ENCODE data around the gene MYO5B. TPM values are rescaled to one million over a fixed set of nuclear protein-coding genes. Genes with fewer than 3 reads are reported as not detected.

Gene MYO5B
- total RNA-seq, 4 donors from 2014 or later = 0.29 to 14.7 (median 1.2) TPM

DNA sequence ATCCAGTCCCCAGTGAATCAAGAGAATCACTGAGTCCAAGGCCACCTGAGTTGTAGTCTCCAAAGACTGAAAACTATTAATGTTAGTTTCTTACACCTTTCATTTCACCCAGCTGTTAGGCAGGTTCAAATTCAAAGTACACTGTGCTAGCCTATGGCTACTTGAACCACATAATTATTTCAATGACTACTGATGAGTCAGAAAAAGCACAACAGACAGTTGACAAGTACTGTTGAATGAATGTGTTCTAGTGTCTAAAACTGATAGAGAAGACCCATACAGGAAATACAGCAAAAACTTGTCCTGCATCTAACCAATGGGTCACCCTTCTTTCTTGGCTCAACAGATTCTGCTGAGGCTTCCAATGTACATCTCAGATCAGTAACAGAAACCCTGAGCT lies 160.9 kb downstream of the MYO5B start:
- no peaks in the 10 kb centered on the region for H3K36me3 ChIP-seq
- no peaks in the 10 kb centered on the region for H3K9me3 ChIP-seq
- intact Hi-C loops (cut with DNase I; ENCODE audit: low total_unique reads) = no loop called here
- DNase-seq = no peak
- no peaks in the 10 kb centered on the region for H3K27me3 ChIP-seq
- TF ChIP-seq POLR2A (IDR thresholded peaks at IDR 0.05) = no peak
- TF ChIP-seq, protein P1, sequence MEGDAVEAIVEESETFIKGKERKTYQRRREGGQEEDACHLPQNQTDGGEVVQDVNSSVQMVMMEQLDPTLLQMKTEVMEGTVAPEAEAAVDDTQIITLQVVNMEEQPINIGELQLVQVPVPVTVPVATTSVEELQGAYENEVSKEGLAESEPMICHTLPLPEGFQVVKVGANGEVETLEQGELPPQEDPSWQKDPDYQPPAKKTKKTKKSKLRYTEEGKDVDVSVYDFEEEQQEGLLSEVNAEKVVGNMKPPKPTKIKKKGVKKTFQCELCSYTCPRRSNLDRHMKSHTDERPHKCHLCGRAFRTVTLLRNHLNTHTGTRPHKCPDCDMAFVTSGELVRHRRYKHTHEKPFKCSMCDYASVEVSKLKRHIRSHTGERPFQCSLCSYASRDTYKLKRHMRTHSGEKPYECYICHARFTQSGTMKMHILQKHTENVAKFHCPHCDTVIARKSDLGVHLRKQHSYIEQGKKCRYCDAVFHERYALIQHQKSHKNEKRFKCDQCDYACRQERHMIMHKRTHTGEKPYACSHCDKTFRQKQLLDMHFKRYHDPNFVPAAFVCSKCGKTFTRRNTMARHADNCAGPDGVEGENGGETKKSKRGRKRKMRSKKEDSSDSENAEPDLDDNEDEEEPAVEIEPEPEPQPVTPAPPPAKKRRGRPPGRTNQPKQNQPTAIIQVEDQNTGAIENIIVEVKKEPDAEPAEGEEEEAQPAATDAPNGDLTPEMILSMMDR (IDR thresholded peaks at IDR 0.05) = no peak
- H3K27ac ChIP-seq = no peak overlapping the region
- H3K4me1 ChIP-seq = no peaks in the 10 kb centered on the region
- H3K4me3 ChIP-seq = no peak overlapping the region

DNA sequence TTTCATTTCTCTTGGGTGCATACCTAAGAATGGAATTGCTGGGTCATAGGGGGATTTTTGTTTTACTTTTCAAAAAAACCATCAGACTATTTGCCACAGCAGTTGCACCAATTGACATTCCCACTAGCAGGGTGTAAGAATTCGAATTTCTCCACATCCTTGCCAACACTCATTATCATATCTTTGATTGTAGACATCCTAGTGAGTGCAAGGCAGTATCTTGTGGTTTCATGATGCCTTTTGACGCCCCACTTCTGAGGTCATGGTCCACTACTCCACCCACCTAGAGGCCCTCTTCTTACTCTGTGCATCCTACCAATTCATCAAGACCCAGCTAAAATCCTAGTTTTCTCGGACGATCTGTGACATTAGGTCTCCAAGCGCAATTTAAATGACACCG lies 161.9 kb downstream of the MYO5B start:
- H3K4me3 ChIP-seq = no peak overlapping the region
- no peaks in the 10 kb centered on the region for H3K4me1 ChIP-seq
- no peaks in the 10 kb centered on the region for H3K27me3 ChIP-seq
- H3K27ac ChIP-seq = no peak overlapping the region
- H3K36me3 ChIP-seq = no peaks in the 10 kb centered on the region
- DNase-seq = no peak
- intact Hi-C loops (cut with DNase I; ENCODE audit: low total_unique reads) = no loop called here
- no peak for TF ChIP-seq POLR2A (IDR thresholded peaks at IDR 0.05)
- TF ChIP-seq, protein P1 (IDR thresholded peaks at IDR 0.05) = no peak
- no peaks in the 10 kb centered on the region for H3K9me3 ChIP-seq

DNA sequence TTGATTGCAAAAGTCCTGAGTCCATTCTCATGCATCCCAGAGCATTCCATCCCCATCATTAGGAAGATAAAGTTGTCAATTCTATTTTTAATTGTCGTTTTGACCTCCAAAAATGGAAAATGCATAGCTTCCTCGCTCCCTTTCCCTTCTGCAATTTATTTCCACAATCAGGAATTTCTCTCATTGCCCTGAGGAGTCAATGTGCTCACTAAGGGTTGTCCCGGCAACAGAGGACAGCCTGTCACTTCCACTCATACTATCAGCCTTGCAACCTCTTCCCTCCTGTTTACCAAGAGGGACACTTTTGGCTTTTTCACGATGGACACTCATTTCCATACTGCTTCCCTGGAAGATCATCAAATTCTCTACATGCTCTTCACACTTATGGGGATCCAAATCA lies 164.8 kb downstream of the MYO5B start:
- no peaks in the 10 kb centered on the region for H3K9me3 ChIP-seq
- TF ChIP-seq, protein P1 (IDR thresholded peaks at IDR 0.05) = no peak
- no peak for TF ChIP-seq POLR2A (IDR thresholded peaks at IDR 0.05)
- no peak overlapping the region for H3K4me3 ChIP-seq
- no peak overlapping the region for H3K27ac ChIP-seq
- no peaks in the 10 kb centered on the region for H3K27me3 ChIP-seq
- intact Hi-C loops (cut with DNase I; ENCODE audit: low total_unique reads) = no loop called here
- DNase-seq = no peak
- no peaks in the 10 kb centered on the region for H3K4me1 ChIP-seq
- H3K36me3 ChIP-seq = no peaks in the 10 kb centered on the region

DNA sequence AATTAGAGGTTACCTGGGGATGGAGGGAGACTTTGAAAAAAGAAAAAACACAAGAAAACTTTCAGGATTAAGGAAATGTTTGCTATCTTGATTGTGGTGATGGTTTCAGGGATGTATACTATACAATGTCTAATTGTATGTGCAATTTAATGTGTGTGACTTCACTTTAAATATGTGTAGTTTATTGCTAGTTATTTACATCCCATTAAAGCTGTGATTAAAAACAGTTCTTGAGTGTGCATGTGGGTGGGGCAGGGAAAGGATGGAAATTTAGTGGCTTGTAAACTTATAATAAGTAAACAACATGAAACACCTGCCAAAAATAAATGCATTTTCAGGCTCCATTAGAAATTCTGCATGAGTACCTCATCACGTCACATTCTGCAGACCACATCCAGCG lies 167.0 kb downstream of the MYO5B start:
- intact Hi-C loops (cut with DNase I; ENCODE audit: low total_unique reads) = no loop called here
- Histone ChIP-seq H3K27me3 (no peaks in the 10 kb centered on the region), H3K9me3 (no peaks in the 10 kb centered on the region), H3K4me3 (no peak overlapping the region), H3K4me1 (no peaks in the 10 kb centered on the region), H3K27ac (no peak overlapping the region), H3K36me3 (no peaks in the 10 kb centered on the region)
- TF ChIP-seq, protein P1 (IDR thresholded peaks at IDR 0.05) = no peak
- TF ChIP-seq POLR2A (IDR thresholded peaks at IDR 0.05) = no peak
- DNase-seq = no peak

DNA sequence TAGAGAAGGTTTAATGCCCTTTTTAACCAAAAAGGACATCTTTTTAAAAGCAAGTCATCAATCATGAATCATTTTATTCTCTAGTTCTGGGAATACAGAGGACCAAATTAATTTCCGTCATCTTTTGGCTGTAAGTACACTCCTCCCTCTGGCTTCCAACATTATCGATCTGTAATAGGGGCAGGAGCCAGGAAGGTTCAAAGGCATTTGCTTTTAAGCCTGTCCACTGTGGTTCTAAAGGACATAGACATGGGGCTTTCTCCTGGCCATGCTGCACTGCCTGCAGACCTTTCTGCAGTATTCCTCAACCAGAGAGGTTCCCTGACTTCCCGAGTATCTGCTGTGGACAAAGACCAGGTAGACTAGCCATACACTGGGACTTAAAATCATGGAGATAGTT lies 170.5 kb downstream of the MYO5B start:
- H3K4me3 ChIP-seq = no peak overlapping the region
- H3K27ac ChIP-seq = no peak overlapping the region
- no peaks in the 10 kb centered on the region for H3K27me3 ChIP-seq
- H3K36me3 ChIP-seq = no peaks in the 10 kb centered on the region
- DNase-seq = no peak
- no peaks in the 10 kb centered on the region for H3K4me1 ChIP-seq
- no peaks in the 10 kb centered on the region for H3K9me3 ChIP-seq
- no peak for TF ChIP-seq POLR2A (IDR thresholded peaks at IDR 0.05)
- TF ChIP-seq, protein P1 (IDR thresholded peaks at IDR 0.05) = no peak
- intact Hi-C loops (cut with DNase I; ENCODE audit: low total_unique reads) = no loop called here
